Sigmoid colon (tissue), 4 donors: ENCODE measurements around the gene POU3F1.

ENCODE experiments used
- EP300 ChIP-seq, 4 donors: sonication (generic); formaldehyde crosslinking; IDR thresholded peaks; one replicate each; pipeline ENCODE4 v1.6.1; 2017; ENCODE audit warnings: antibody characterized with exemption in 4 of 4
- POLR2AphosphoS5 ChIP-seq, 4 donors: sonication (generic); formaldehyde crosslinking; IDR thresholded peaks; one replicate each; pipeline ENCODE4 v1.6.1; 2017; ENCODE audit warnings: antibody characterized with exemption in 4 of 4
- TF ChIP-seq, protein P1 (sequence below), 4 experiments: fragments of 450-650 bp in 3 of 4; fragments of 200-600 bp in 1 of 4; IDR thresholded peaks; one replicate each; pipeline ENCODE4 v1.5.1; 2016 to 2019; ENCODE audit warnings: antibody characterized with exemption in 4 of 4, mild to moderate bottlenecking in 3 of 4, moderate library complexity in 2 of 4

DNA sequence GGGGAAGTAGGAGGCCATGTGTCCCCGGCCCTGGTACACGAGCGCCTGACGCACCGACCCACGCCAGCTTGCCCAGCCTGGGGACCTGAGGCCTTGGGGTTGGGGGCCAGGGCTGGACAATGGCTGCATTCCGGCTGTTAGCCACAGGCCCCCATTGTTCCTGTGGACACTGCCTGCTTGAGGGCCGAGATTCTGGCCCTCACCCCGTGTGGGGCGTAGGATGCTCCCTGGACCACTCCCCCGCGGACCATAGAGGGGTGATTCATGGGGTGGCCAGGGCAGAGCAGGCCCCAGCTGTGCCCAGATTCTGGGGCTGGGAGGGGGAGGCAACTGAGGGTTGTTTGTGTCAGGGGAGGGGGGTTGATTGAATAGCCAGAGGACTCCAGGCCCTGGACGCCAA is 11.7 kb downstream of the POU3F1 start:
- TF ChIP-seq, protein P1, sequence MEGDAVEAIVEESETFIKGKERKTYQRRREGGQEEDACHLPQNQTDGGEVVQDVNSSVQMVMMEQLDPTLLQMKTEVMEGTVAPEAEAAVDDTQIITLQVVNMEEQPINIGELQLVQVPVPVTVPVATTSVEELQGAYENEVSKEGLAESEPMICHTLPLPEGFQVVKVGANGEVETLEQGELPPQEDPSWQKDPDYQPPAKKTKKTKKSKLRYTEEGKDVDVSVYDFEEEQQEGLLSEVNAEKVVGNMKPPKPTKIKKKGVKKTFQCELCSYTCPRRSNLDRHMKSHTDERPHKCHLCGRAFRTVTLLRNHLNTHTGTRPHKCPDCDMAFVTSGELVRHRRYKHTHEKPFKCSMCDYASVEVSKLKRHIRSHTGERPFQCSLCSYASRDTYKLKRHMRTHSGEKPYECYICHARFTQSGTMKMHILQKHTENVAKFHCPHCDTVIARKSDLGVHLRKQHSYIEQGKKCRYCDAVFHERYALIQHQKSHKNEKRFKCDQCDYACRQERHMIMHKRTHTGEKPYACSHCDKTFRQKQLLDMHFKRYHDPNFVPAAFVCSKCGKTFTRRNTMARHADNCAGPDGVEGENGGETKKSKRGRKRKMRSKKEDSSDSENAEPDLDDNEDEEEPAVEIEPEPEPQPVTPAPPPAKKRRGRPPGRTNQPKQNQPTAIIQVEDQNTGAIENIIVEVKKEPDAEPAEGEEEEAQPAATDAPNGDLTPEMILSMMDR (IDR thresholded peaks at IDR 0.05): no peak
- TF ChIP-seq POLR2AphosphoS5 (IDR thresholded peaks at IDR 0.05): no peak
- TF ChIP-seq EP300 (IDR thresholded peaks at IDR 0.05): no peak
